HG03442 (cell line): ENCODE data around the gene FLOT2.
"Not testable (repeated sequence)": the region's sequence is repeated elsewhere in the genome, so short reads cannot be mapped to it uniquely, and the experiment has no call there.

Experiments
- ATAC-seq: cut with Tn5 transposase; IDR thresholded peaks from one replicate; pipeline ENCODE4 v1.9.1; 2021; ENCODE audit warnings: mild to moderate bottlenecking, moderate library complexity; ENCODE audit not compliant: unreplicated experiment

FLOT2 gene

DNA sequence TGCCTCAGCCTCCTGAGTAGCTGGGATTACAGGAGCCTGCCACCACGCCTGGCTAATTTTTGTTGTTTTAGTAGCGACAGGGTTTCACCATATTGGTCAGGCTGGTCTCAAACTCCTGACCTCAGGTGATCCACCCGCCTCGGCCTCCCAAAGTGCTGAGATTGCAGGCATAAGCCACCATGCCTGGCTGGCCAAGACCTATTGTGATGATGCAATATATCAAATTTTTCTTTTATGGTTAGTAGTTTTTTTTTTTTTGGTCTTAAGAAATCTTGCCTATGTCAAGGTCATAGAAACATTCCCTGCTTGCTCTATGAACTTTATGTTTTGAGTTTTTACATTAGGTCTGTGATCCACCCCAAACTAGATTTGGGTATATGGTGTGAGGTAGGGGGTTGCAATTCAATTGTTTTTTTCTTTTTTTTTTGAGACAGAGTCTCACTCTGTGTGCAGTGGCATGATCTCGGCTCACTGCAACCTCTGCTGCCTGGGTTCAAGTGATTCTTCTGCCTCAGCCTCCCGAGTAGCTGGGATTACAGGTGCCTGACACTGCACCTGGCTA lies 20.3 kb downstream of the FLOT2 start:
- ATAC-seq: not testable (repeated sequence)

DNA sequence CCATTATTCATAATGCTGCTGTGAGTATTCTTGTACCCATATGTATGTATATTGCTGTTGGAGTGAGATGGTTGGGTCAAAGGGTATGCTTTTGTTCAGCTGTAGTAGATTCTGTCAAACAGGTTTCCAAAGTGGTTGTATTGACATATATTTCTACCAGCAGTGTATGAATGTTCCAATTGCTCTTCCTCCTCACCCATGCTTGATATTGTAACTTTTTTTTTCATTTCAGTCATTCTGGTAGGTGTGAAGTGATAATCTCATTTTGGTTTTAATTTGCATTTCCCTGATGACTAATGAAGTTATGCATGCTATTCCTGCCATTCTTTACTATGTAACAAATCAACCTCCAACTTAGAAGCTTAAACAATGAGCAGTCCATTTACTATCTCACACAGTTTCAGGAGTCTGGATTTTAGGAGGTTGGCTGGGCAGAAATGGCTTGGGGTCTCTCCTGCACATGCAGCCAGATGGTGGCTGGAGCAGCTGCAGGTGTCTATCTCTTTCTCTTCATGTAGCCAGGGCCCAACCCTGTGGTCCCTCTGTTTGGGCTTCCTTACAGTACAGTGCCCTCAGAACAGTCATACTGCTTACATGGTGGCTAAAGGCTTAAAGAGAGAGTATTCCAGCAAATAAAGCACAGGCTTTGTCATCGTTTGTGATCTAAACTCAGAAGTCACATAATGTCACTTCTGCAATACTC lies 21.5 kb downstream of the FLOT2 start:
- no peak for ATAC-seq

- ATAC-seq: no peak
Measured at GRCh38 chr17:28874750-28875149, 22.8 kb downstream of the FLOT2 start.

DNA sequence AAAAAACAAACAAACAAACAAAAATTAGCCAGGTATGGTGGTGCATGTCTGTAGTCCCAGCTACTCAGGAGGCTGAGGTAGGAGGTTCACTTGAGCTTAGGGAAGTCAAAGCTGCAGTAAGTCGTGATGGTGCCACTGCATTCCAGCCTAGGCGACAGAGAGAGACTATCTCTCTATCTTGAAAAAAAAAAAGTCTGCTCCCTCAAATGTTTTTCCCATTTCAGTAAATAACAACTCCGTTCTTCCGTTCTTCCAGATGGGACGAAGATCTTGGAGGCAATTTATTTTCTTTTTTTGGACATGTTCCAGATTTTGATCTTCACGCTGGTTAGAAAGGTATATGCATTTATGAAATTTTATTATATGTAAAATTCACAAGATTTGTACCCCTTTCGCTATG lies 23.7 kb downstream of the FLOT2 start:
- no peak for ATAC-seq

GRCh38 chr17:28871056-28871579 lies 26.4 kb downstream of the FLOT2 start:
- peak; percentile 86 for ATAC-seq

GRCh38 chr17:28867276-28867675 lies 30.3 kb downstream of the FLOT2 start:
- ATAC-seq: no peak

- no peak for ATAC-seq
Measured at GRCh38 chr17:28865946-28866752, 31.4 kb downstream of the FLOT2 start.

- no peak for ATAC-seq
Measured at GRCh38 chr17:28864991-28865849, 32.3 kb downstream of the FLOT2 start.

- ATAC-seq: no peak
Measured at GRCh38 chr17:28863953-28864352, 33.6 kb downstream of the FLOT2 start.

DNA sequence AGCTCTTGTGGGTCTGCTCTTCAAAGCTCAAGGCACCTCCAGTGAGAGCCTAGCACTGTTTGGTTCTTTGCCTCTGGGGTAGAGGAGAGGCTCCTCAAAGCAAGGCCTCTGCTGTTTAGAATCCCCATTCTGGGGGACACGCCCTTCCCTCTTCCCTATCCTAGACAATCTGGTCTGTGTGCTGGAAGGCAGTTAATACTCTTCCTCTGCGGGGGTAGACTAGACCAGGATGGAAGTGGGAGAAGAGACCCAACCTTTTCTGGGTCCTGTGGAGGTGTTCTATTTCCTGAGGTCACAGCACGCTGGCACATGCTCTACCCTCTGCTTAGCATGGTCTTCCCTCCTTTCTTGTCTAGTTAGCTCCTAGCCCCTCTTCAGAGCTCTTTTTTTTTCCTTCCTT lies 35.0 kb downstream of the FLOT2 start:
- no peak for ATAC-seq

DNA sequence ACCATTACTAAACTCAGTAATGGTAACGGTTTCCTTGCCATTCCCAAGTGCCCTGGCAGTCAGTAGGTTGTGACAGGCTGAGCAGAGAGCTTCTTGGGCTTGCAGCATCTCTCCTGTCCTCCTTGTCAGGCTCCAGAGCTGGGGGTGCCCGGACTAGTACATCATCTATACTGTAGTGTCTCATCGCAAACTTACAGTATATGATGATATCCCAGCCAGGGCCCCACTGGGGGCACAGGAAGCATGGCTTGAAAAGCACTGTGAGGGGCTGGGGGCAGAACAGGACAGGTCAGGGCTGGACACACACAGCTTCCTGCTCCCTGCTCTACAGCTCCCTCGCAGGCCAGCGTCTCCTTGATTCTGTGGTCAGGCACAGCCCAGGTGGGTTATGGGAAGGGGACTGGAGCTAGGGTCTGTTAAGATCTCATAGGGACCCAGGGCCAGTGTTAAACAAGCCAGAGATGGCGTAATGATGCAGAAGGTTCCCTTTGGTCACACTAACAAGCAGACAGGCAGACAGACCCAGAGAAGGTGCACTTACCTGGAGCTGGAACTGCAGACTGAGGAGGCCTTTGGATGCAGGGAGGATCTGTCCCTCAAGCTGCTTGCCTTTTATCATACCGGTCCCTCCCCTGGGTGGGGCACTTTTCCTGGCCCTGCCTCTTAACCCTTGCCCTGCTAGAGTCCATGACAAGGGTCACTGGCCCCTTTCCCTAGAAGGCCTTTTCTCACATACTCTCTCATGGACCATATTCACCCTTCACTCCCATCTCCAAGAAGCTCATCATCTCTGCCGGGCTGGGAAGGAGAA lies 35.9 kb downstream of the FLOT2 start:
- no peak for ATAC-seq

DNA sequence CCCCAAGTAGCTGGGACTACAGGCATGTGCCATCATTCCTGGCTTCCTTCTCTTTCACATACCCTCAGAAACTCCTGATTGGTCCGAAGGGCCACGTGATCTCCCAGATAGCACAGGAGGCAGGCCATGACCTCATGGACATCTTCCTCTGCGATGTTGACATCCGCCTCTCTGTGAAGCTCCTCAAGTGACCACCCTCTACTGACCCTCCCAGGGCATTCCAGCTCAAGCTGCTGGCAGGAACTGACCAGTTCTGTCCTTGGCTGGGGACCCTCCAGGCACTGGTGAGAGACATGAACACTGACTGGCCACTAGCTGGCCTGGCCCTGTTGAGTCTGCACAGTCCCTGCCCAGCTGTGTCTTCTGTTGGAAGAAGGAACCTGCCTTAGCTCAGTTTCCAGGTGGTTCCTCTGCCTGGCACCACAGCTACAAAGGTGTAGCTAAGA lies 37.1 kb downstream of the FLOT2 start:
- no peak for ATAC-seq

DNA sequence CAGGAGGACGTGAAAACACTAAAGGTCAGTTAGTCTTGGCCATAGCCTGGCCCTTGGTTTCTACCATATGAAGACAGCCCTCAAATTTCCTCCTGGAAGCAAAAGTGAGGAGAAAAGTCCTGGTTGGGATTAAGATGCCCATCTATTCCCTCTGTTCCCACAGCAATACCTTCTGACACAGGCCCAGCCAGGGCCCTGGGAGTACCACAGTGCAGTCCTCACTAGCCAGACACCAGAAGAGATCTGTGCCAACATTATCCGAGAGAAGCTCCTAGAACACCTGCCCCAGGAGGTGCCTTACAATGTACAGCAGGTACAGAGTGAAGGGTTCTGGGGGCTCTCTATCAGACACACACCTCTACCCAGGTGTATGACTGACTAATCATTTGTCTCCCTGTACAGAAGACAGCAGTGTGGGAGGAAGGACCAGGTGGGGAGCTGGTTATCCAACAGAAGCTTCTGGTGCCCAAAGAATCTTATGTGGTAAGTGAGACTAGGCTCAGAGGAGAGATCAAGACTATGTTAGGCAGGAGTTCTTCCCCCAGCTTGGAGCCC lies 38.7 kb downstream of the FLOT2 start:
- ATAC-seq: no peak

- ATAC-seq: no peak
Measured at GRCh38 chr17:28857905-28858800, 39.4 kb downstream of the FLOT2 start.

DNA sequence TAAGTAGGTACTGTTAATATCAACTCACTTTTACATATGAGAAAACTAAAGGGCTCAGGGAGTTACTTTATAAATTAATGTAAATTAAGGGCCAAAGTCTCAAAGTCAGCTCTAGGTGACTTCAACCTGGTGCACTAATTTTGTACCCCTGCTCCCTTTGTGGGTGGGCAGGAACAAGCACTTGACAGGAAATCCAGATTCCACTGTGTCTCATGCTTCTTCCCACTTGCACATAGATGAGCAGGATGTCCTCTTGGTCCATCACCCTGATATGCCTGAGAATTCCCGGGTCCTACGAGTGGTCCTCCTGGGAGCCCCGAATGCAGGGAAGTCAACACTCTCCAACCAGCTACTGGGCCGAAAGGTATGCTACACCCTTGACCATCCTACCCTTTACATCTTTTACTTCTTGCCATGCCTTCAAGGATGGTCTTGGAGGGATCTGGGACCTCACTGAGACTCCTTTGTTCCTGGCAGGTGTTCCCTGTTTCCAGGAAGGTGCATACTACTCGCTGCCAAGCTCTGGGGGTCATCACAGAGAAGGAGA lies 41.4 kb downstream of the FLOT2 start:
- no peak for ATAC-seq

DNA sequence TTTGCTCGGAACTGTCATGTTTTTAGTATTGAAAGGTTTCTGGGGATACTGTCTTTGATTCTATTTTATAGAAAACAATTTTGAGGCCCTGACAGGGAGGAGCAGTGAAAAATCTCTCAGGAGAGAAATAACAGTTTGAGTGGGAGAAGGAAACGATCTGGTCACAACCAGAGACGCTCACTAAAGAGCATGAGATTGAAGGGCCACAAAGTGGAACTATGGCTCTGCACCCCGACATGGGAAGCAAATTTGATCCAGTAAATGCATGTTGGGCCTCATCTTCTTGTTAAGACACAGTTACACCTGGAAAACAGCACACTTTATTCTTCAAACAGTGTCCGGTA lies 42.2 kb downstream of the FLOT2 start:
- no peak for ATAC-seq

DNA sequence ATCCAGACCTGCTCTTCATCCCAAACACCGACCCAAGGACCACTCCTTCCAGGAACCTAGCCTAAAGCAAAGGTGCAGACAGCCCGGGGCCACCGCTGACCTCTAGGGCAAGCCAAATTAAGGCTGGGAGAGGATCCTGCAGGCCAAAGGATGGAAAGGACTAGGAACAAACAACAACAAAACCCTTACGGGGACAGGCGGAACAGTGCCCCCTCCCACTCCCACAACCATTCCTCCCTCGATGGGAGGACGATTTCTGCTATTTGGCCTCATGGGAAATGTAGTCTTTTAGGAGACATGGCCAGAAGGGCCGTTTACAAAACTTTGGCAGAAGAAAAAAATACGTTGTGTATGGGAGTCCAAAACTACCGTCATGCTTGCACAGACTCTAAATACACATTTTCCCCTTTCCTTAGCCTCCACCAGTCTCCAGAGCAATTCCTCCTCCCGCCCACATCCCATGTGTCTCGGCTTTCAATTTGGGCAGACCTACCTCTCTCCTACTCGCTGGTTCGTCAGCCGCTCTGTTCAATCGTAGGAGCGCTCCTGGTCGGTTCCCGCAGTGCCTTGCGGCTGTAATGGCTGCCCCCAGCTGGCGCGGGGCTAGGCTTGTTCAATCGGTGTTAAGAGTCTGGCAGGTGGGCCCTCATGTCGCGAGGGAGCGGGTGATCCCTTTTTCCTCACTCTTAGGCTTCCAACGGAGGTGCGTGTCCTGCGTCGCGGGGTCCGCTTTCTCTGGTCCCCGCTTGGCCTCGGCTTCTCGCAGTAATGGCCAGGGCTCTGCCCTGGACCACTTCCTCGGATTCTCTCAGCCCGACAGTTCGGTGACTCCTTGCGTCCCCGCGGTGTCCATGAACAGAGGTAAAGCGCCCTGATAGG lies 42.8 kb downstream of the FLOT2 start, which contains the start of gene ERAL1:
TSS of gene ERAL1 (plus strand) at position 560 of the 879 bp plus-strand sequence. CDS start at position 579, 19 bp downstream.
- ATAC-seq: peak; percentile 95
